H1 (cell line): Measurements from ENCODE around the gene HMCN1. TPM values are rescaled to one million over a fixed set of nuclear protein-coding genes. Genes with fewer than 3 reads are reported as not detected.

ENCODE experiments used
- CTCF ChIA-PET: fragments of 300-600 bp; sonication (Branson Sonifier 250); formaldehyde crosslinking; loops from one replicate; lab custom pipeline; 2021; ENCODE audit not compliant: partially characterized antibody; lab: Charles Lee
- POLR2A ChIA-PET: fragments of 300-600 bp; sonication (Branson Sonifier 250); formaldehyde crosslinking; loops from one replicate; lab custom pipeline; 2021; ENCODE audit warnings: inconsistent platforms; ENCODE audit not compliant: partially characterized antibody; lab: Charles Lee
- DNase-seq, 2 experiments: peaks; one replicate each; pipeline versions ENCODE4 v3.0.0 to v3.0.0-alpha.2; 2010 to 2022; ENCODE audit warnings: low spot score in 2 of 2, low read depth in 1 of 2, mixed read lengths in 1 of 2
- FAIRE-seq: peaks from 2 replicates; lab custom pipeline; 2011; peaks lifted over from hg19 to GRCh38; lab: Jason Lieb, UNC
- H2AFZ ChIP-seq: 2 replicates; pipeline ENCODE4 v1.8.1; 2012; ENCODE audit warnings: low read length, inconsistent platforms
- H2AK5ac ChIP-seq: 2 replicates; pipeline ENCODE4 v1.6.1; 2013; ENCODE audit warnings: low read depth, low read length
- H2BK120ac ChIP-seq: replicated peaks from 2 replicates; pipeline ENCODE3; 2013; ENCODE audit warnings: low read depth, low read length, inconsistent platforms
- H2BK12ac ChIP-seq: 2 replicates; pipeline ENCODE4 v1.6.1; 2013; ENCODE audit warnings: low read depth, low read length
- H2BK15ac ChIP-seq: 2 replicates; pipeline ENCODE4 v1.6.1; 2013; ENCODE audit warnings: low read length
- H2BK20ac ChIP-seq: 2 replicates; pipeline ENCODE4 v1.6.1; 2013; ENCODE audit warnings: low read length
- H2BK5ac ChIP-seq: 2 replicates; pipeline ENCODE4 v1.6.1; 2013; ENCODE audit warnings: low read depth, low read length
- H3K14ac ChIP-seq: 2 replicates; pipeline ENCODE4 v1.6.1; 2013; ENCODE audit warnings: inconsistent platforms; ENCODE audit not compliant: insufficient read length
- H3K18ac ChIP-seq: 2 replicates; pipeline ENCODE4 v1.6.1; 2013; ENCODE audit warnings: low read length; ENCODE audit errors: extremely low read depth
- H3K23ac ChIP-seq: 2 replicates; pipeline ENCODE4 v1.6.1; 2013; ENCODE audit warnings: inconsistent platforms; ENCODE audit not compliant: insufficient read length
- H3K23me2 ChIP-seq: 2 replicates; pipeline ENCODE4 v1.6.1; 2013; ENCODE audit warnings: low read depth, low read length
- H3K27ac ChIP-seq: 2 replicates; pipeline ENCODE4 v1.6.1; 2011; ENCODE audit warnings: low read depth, low read length, inconsistent platforms
- H3K27me3 ChIP-seq, 4 experiments: replicated peaks in 1 of 4; 1 replicate in 1 of 4; 2 replicates in 3 of 4; pipeline versions ENCODE4 v1.6.1 to v1.8.1; 2011 to 2013; ENCODE audit warnings: low read length in 3 of 4, mild to moderate bottlenecking in 3 of 4, inconsistent platforms in 2 of 4, mixed read lengths in 2 of 4, moderate library complexity in 1 of 4; ENCODE audit not compliant: control insufficient read depth in 3 of 4, insufficient read depth in 3 of 4; ENCODE audit errors: extremely low read depth in 1 of 4
- H3K36me3 ChIP-seq, 4 experiments: 2 replicates each; pipeline versions ENCODE4 v1.6.1 to v1.8.1; 2011 to 2013; ENCODE audit warnings: mild to moderate bottlenecking in 4 of 4, low read length in 3 of 4, moderate library complexity in 2 of 4, control low read depth in 1 of 4, inconsistent platforms in 1 of 4; ENCODE audit not compliant: insufficient read depth in 4 of 4, control insufficient read depth in 2 of 4
- H3K4ac ChIP-seq: replicated peaks from 2 replicates; pipeline ENCODE3; 2013; ENCODE audit warnings: low read length, low read depth, mixed read lengths, inconsistent platforms; ENCODE audit not compliant: insufficient read length
- H3K4me1 ChIP-seq, 4 experiments: replicated peaks in 1 of 4; 1 replicate in 1 of 4; 2 replicates in 3 of 4; pipeline versions ENCODE4 v1.6.1 to v1.8.1; 2011 to 2013; ENCODE audit warnings: low read length in 3 of 4, inconsistent platforms in 2 of 4, mixed read lengths in 1 of 4; ENCODE audit not compliant: insufficient read depth in 4 of 4, control insufficient read depth in 3 of 4
- H3K4me2 ChIP-seq, 2 experiments: 2 replicates each; pipeline versions ENCODE4 v1.6.1 to v1.8.1; 2011 to 2013; ENCODE audit warnings: low read depth in 2 of 2, low read length in 2 of 2, control low read depth in 1 of 2, inconsistent platforms in 1 of 2, mild to moderate bottlenecking in 1 of 2; ENCODE audit not compliant: insufficient read depth in 1 of 2
- H3K4me3 ChIP-seq, 4 experiments: fragments of 200-600, 300-600 bp in 1 of 4; sonication (generic), shearing (Covaris generic), sonication (Bioruptor Twin) in 1 of 4; 2 replicates each; pipeline versions ENCODE4 v1.5.1 to v1.8.1; 2011 to 2016; ENCODE audit warnings: low read length in 4 of 4, low read depth in 3 of 4, control low read depth in 2 of 4, inconsistent platforms in 2 of 4, mild to moderate bottlenecking in 2 of 4, mixed read lengths in 1 of 4, moderate library complexity in 1 of 4; ENCODE audit not compliant: insufficient read depth in 2 of 4; ENCODE audit errors: extremely low read depth in 1 of 4
- H3K56ac ChIP-seq: replicated peaks from 2 replicates; pipeline ENCODE3; 2013; ENCODE audit warnings: low read depth, mild to moderate bottlenecking, mixed read lengths, low read length, inconsistent platforms; ENCODE audit not compliant: insufficient read length
- H3K79me1 ChIP-seq: 2 replicates; pipeline ENCODE4 v1.6.1; 2013; ENCODE audit warnings: low read depth, low read length, control low read depth
- H3K79me2 ChIP-seq, 2 experiments: 2 replicates each; pipeline versions ENCODE4 v1.6.1 to v1.8.1; 2012 to 2013; ENCODE audit warnings: low read length in 2 of 2, mild to moderate bottlenecking in 2 of 2, inconsistent platforms in 1 of 2; ENCODE audit not compliant: insufficient read depth in 2 of 2, control insufficient read depth in 1 of 2
- H3K9ac ChIP-seq, 4 experiments: replicated peaks in 1 of 4; 1 replicate in 1 of 4; 2 replicates in 3 of 4; pipeline versions ENCODE4 v1.6.1 to v1.8.1; 2011 to 2013; ENCODE audit warnings: low read depth in 3 of 4, low read length in 3 of 4, control low read depth in 2 of 4, mild to moderate bottlenecking in 2 of 4, moderate library complexity in 2 of 4, inconsistent platforms in 1 of 4; ENCODE audit errors: extremely low read depth in 1 of 4
- H3K9me3 ChIP-seq, 2 experiments: 2 replicates each; pipeline versions ENCODE4 v1.6.1 to v1.8.1; 2012 to 2013; ENCODE audit warnings: mild to moderate bottlenecking in 2 of 2, moderate library complexity in 2 of 2, control low read depth in 1 of 2, inconsistent platforms in 1 of 2, low read depth in 1 of 2, low read length in 1 of 2, mixed read lengths in 1 of 2; ENCODE audit not compliant: insufficient read depth in 2 of 2
- H4K20me1 ChIP-seq, 2 experiments: replicated peaks in 1 of 2; 2 replicates each; pipeline versions ENCODE3 to v1.8.1; 2011 to 2013; ENCODE audit warnings: inconsistent platforms in 2 of 2, low read length in 2 of 2, mild to moderate bottlenecking in 1 of 2; ENCODE audit not compliant: insufficient read depth in 2 of 2, control insufficient read depth in 1 of 2
- H4K5ac ChIP-seq: 2 replicates; pipeline ENCODE4 v1.6.1; 2013; ENCODE audit warnings: low read length, low read depth, mixed read lengths, inconsistent platforms; ENCODE audit not compliant: insufficient read length
- H4K8ac ChIP-seq: 2 replicates; pipeline ENCODE4 v1.8.0; 2013; ENCODE audit warnings: mild to moderate bottlenecking, moderate library complexity, low read length, inconsistent platforms; ENCODE audit not compliant: insufficient read depth; ENCODE audit errors: extremely low read depth
- H4K91ac ChIP-seq: replicated peaks from 2 replicates; pipeline ENCODE3; 2013; ENCODE audit warnings: low read length, mixed read lengths, inconsistent platforms; ENCODE audit not compliant: insufficient read length
- TBP ChIP-seq: IDR thresholded peaks from 2 replicates; pipeline ENCODE4 v1.6.1; 2011; ENCODE audit warnings: low read depth, low read length, improper control_type of control experiment
- WGBS, 2 experiments: shearing (Covaris generic) in 1 of 2; methylation state at CpG; one replicate each; pipeline versions ENCODE4 v1.1.6 to v1.1.7; 2013 to 2015; ENCODE audit warnings: low lambda C conversion rate in 2 of 2, mixed read lengths in 2 of 2, inconsistent platforms in 1 of 2, low coverage in 1 of 2, missing lambda C conversion rate in 1 of 2; ENCODE audit not compliant: insufficient replicate concordance in 2 of 2, insufficient coverage in 1 of 2, insufficient read length in 1 of 2; ENCODE audit errors: extremely low coverage in 1 of 2, missing lambda C conversion rate in 1 of 2; 5-methylcytosine and 5-hydroxymethylcytosine counted together
- polyA plus RNA-seq, 7 experiments: library from polyadenylated mRNA; depleted of rRNA in 3 of 7; stranded (reverse) in 5 of 7; unstranded in 2 of 7; fragments of >200 nt in 5 of 7; fragments of 200-250 nt in 2 of 7; gene quantifications; 1 replicate in 5 of 7; 2 replicates in 1 of 7; 4 replicates in 1 of 7; pipeline versions ENCODE4 v1.2.1 to v1.2.3, GENCODE V29; 2011 to 2013; ENCODE audit warnings: missing spikeins in 2 of 7, mixed read lengths in 2 of 7
- total RNA-seq: library from RNA; stranded (reverse); fragmentation: NEBNext Ultra II Directional; extraction: Animal tissue kit (Norgen Biotek cat#: 25700); gene quantifications from 2 replicates; pipeline ENCODE4 v1.2.1, GENCODE V29; 2021

HMCN1 gene
- total and polyA plus RNA-seq, 2 of the 8 experiments (the other 6 are each of a cell fraction or from before 2014, with no cell fraction given): 13.8 to 14.6 TPM

GRCh38 chr1:185804608-185805007, 70.4 kb downstream of the HMCN1 start:
- no peak overlapping the region for H2BK15ac ChIP-seq
- CTCF ChIA-PET: no interaction called here
- no peaks in the 10 kb centered on the region for H4K20me1 ChIP-seq

More at GRCh38 chr1:185804608-185805007, 70.4 kb downstream of the HMCN1 start:
- Histone ChIP-seq H3K4me1 (no peaks in the 10 kb centered on the region), H3K79me1 (no peaks in the 10 kb centered on the region), H3K14ac (no peak overlapping the region), H3K23ac (no peak overlapping the region), H3K4me2 (no peak overlapping the region), H3K36me3 (no peaks in the 10 kb centered on the region), H2AK5ac (no peak overlapping the region), H3K79me2 (no peaks in the 10 kb centered on the region), H2BK120ac (no peak overlapping the region), H2BK20ac (no peak overlapping the region), H4K8ac (no peak overlapping the region), H2BK12ac (no peak overlapping the region), H3K4me3 (no peak overlapping the region), H3K56ac (no peak overlapping the region), H3K4ac (no peak overlapping the region), H3K9me3 (no peaks in the 10 kb centered on the region), H3K23me2 (no peaks in the 10 kb centered on the region), H2AFZ (no peak overlapping the region), H3K9ac (no peak overlapping the region), H4K5ac (no peak overlapping the region), H3K18ac (no peak overlapping the region), H3K27me3 (no peaks in the 10 kb centered on the region), H4K91ac (no peak overlapping the region), H2BK5ac (no peak overlapping the region), H3K27ac (no peak overlapping the region)
- no peak for TF ChIP-seq TBP
- FAIRE-seq: no peak
- POLR2A ChIA-PET: no interaction called here
- no peak for DNase-seq
- WGBS, 2 experiments: 80% methylated on average over 3 of the region's 3 CpGs; no CpG with 5 or more reads in 1 of the 2 experiments
